ENCODE data around the gene STAB2. TPM values are rescaled to one million over a fixed set of nuclear protein-coding genes. Genes with fewer than 3 reads are reported as not detected.

Gene STAB2
- total and polyA plus RNA-seq, 2 of the 4 experiments (the other 2 are of a cell fraction), result not detected

DNA sequence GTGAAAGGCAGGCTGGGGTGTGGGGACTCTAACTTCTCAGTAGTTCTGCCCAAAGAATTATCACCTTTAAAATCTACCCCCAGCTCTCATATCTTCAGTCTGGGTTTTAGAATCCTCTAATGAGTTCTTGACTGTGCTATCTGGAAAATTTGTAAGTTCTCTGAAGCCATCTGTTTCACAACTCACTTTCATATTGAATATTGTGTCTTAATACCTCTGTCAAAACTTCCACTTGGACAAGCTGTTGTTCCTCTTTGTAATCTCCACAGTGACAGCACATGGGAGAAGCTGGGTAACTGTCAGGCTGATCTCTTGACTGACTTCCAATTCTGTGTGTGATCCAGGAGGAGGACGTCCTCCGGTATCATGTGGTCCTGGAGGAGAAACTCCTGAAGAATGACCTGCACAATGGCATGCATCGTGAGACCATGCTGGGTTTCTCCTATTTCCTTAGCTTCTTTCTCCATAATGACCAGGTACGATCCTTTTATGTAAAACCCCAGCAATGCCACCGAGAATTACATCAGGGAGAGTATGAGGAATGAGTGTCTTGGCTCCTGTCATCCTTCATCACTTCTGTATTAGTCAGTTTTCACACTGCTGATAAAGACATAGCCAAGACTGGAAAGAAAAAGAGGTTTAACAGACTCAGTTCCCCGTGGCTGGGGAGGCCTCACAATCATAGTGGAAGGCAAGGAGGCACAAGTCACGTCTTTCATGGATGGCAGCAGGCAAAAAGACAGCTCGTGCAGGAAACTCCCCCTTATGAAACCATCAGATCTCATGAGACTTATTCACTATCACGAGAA is 111.9 kb downstream of the STAB2 start:
- no peak overlapping the region for H4K8ac ChIP-seq (ENCODE audit: low read depth in 2 of 2, low read length in 2 of 2)
- H3K79me1 ChIP-seq (ENCODE audit: low read depth in 1 of 2, low read length in 2 of 2), result no peaks in the 10 kb centered on the region
- WGBS, 2 experiments (ENCODE audit: extremely low coverage in 2 of 2, insufficient read length in 1 of 2), result 50% methylated on average over 2 of the region's 9 CpGs; no CpG with 5 or more reads in 1 of the 2 experiments
- dilution Hi-C loops (cut with HindIII; ENCODE audit: low sequenced_read_pairs, unreplicated experiment), result no loop called here
- H4K5ac ChIP-seq (ENCODE audit: low read depth, low read length), result no peak overlapping the region
- no peak overlapping the region for H2BK15ac ChIP-seq (ENCODE audit: low read depth, low read length)
- H2AK9ac ChIP-seq (replicated peaks; ENCODE audit: low read depth, low read length, poor library complexity), result no peak overlapping the region
- no peak overlapping the region for H3K27ac ChIP-seq (ENCODE audit: insufficient read depth, low read length)
- no peak overlapping the region for H3K14ac ChIP-seq (replicated peaks; ENCODE audit: low read depth, low read length)
- CTCF ChIA-PET, result no interaction called here
- no peak overlapping the region for H3K4me2 ChIP-seq (ENCODE audit: low read depth, low read length)
- no peak overlapping the region for H2AFZ ChIP-seq (replicated peaks; ENCODE audit: low read length, poor library complexity)
- H2BK20ac ChIP-seq (ENCODE audit: low read depth, low read length), result no peak overlapping the region
- no peaks in the 10 kb centered on the region for H4K20me1 ChIP-seq (ENCODE audit: insufficient read depth, low read length)
- no peaks in the 10 kb centered on the region; the same call in none of the 2 replicates for H3K27me3 ChIP-seq (ENCODE audit: control insufficient read depth, insufficient read depth, low read length)
- H2BK5ac ChIP-seq (ENCODE audit: low read depth, low read length, poor library complexity, severe bottlenecking), result no peak overlapping the region
- ATAC-seq (ENCODE audit: low read depth), result no peak
- no TSS peak for BruUV-seq (replicated peaks)
- no peak overlapping the region for H2AK5ac ChIP-seq (ENCODE audit: low read depth, low read length)
- no peak overlapping the region for H3K56ac ChIP-seq (ENCODE audit: extremely low read depth, insufficient read depth, low read length)
- H4K91ac ChIP-seq (ENCODE audit: insufficient read depth, low read depth, low read length), result no peak overlapping the region
- in situ Hi-C loops (cut with MboI; ENCODE audit: low sequenced_read_pairs), result no loop called here
- no peak overlapping the region for H2BK120ac ChIP-seq (ENCODE audit: low read depth, low read length)
- H3K4ac ChIP-seq (ENCODE audit: low read depth, low read length), result no peak overlapping the region
- no peak overlapping the region for H3K23ac ChIP-seq (ENCODE audit: low read depth, low read length)
- intact Hi-C loops (cut with micrococcal nuclease), result no loop called here
- no peak overlapping the region for H3K18ac ChIP-seq (ENCODE audit: low read depth, low read length)
- no peak for DNase-seq
- POLR2A ChIA-PET (ENCODE audit: unreplicated experiment), result interaction anchor here (0.5 kb wide), 1 partner anchor 951 kb away, joined by 3 read pairs; no protein-coding TSS in a partner anchor
- H3K9me1 ChIP-seq (ENCODE audit: insufficient read depth, low read length), result no peaks in the 10 kb centered on the region
- H3K9me3 ChIP-seq (ENCODE audit: control insufficient read depth, insufficient read depth, low read length), result no peaks in the 10 kb centered on the region
- no peak overlapping the region for H3K4me3 ChIP-seq (ENCODE audit: insufficient read depth, low read depth, low read length)
- H3K9ac ChIP-seq (ENCODE audit: low read depth, low read length), result no peak overlapping the region
- H3K4me1 ChIP-seq (ENCODE audit: control insufficient read depth, insufficient read depth, low read length), result no peaks in the 10 kb centered on the region
- H3K36me3 ChIP-seq (ENCODE audit: control insufficient read depth, insufficient read depth, low read length), result no peaks in the 10 kb centered on the region
- TF ChIP-seq RAD21 (IDR thresholded peaks at IDR 0.05; ENCODE audit: low read length) (no peak), MAFK (IDR thresholded peaks at IDR 0.05; ENCODE audit: low read depth, low read length) (no peak), MAZ (IDR thresholded peaks at IDR 0.05; ENCODE audit: borderline replicate concordance, low read depth, low read length) (no peak), CEBPB (IDR thresholded peaks at IDR 0.05; ENCODE audit: low read depth, low read length) (no peak), RFX5 (IDR thresholded peaks at IDR 0.05; ENCODE audit: low read depth, low read length) (no peak), MXI1 (IDR thresholded peaks at IDR 0.05; ENCODE audit: borderline replicate concordance, low read depth, low read length) (no peak), NFE2L2 (IDR thresholded peaks at IDR 0.05; ENCODE audit: low read depth, low read length) (no peak), SMC3 (IDR thresholded peaks at IDR 0.05; ENCODE audit: low read depth, low read length) (no peak), FOS (IDR thresholded peaks at IDR 0.05; ENCODE audit: low read depth, low read length) (no peak), RCOR1 (IDR thresholded peaks at IDR 0.05; ENCODE audit: insufficient replicate concordance, low read length) (no peak), BHLHE40 (IDR thresholded peaks at IDR 0.05; ENCODE audit: low read depth, low read length) (no peak), CHD1 (IDR thresholded peaks at IDR 0.05; ENCODE audit: low read depth, low read length) (no peak)
- TF ChIP-seq, protein P1, sequence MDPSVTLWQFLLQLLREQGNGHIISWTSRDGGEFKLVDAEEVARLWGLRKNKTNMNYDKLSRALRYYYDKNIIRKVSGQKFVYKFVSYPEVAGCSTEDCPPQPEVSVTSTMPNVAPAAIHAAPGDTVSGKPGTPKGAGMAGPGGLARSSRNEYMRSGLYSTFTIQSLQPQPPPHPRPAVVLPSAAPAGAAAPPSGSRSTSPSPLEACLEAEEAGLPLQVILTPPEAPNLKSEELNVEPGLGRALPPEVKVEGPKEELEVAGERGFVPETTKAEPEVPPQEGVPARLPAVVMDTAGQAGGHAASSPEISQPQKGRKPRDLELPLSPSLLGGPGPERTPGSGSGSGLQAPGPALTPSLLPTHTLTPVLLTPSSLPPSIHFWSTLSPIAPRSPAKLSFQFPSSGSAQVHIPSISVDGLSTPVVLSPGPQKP (IDR thresholded peaks at IDR 0.05; ENCODE audit: borderline replicate concordance, low read depth, low read length), result no peak
- TF ChIP-seq, protein P2, sequence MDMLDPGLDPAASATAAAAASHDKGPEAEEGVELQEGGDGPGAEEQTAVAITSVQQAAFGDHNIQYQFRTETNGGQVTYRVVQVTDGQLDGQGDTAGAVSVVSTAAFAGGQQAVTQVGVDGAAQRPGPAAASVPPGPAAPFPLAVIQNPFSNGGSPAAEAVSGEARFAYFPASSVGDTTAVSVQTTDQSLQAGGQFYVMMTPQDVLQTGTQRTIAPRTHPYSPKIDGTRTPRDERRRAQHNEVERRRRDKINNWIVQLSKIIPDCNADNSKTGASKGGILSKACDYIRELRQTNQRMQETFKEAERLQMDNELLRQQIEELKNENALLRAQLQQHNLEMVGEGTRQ (IDR thresholded peaks at IDR 0.05; ENCODE audit: low read depth, low read length), result no peak
- TF ChIP-seq, protein P3, sequence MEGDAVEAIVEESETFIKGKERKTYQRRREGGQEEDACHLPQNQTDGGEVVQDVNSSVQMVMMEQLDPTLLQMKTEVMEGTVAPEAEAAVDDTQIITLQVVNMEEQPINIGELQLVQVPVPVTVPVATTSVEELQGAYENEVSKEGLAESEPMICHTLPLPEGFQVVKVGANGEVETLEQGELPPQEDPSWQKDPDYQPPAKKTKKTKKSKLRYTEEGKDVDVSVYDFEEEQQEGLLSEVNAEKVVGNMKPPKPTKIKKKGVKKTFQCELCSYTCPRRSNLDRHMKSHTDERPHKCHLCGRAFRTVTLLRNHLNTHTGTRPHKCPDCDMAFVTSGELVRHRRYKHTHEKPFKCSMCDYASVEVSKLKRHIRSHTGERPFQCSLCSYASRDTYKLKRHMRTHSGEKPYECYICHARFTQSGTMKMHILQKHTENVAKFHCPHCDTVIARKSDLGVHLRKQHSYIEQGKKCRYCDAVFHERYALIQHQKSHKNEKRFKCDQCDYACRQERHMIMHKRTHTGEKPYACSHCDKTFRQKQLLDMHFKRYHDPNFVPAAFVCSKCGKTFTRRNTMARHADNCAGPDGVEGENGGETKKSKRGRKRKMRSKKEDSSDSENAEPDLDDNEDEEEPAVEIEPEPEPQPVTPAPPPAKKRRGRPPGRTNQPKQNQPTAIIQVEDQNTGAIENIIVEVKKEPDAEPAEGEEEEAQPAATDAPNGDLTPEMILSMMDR (conservative IDR thresholded peaks at IDR 0.05; ENCODE audit: low read depth, low read length), result no peak
